ENCODE results near the gene MAPK8.

The MAPK8 gene

GRCh38 chr10:48430402-48430993, 124.0 kb downstream of the MAPK8 start:
- no peak overlapping the region for H3K4me2 ChIP-seq
- TF ChIP-seq CTCF (conservative IDR thresholded peaks at IDR 0.05; ENCODE audit: low read depth, low read length), result no peak
- no peak overlapping the region for H2AFZ ChIP-seq (ENCODE audit: low read depth)
- no peak overlapping the region for H3K27ac ChIP-seq
- H3K79me2 ChIP-seq (ENCODE audit: insufficient read depth, low read depth), result no peaks in the 10 kb centered on the region
- H3K27me3 ChIP-seq (ENCODE audit: insufficient read depth, low read depth), result no peaks in the 10 kb centered on the region
- H3K4me1 ChIP-seq (ENCODE audit: low read depth, poor library complexity, severe bottlenecking), result no peaks in the 10 kb centered on the region
- H3K9ac ChIP-seq, result no peak overlapping the region
- no peaks in the 10 kb centered on the region for H4K20me1 ChIP-seq (ENCODE audit: insufficient read depth)
- H3K36me3 ChIP-seq (ENCODE audit: insufficient read depth), result no peaks in the 10 kb centered on the region
- H3K4me3 ChIP-seq (IDR thresholded peaks at IDR 0.05; ENCODE audit: insufficient read depth, low read depth, low read length), result no peak overlapping the region

GRCh38 chr10:48431871-48432270, 125.4 kb downstream of the MAPK8 start:
- Histone ChIP-seq H3K9ac (no peak overlapping the region), H3K27ac (no peak overlapping the region), H3K79me2 (ENCODE audit: insufficient read depth, low read depth) (no peaks in the 10 kb centered on the region), H3K4me2 (no peak overlapping the region), H3K27me3 (ENCODE audit: insufficient read depth, low read depth) (no peaks in the 10 kb centered on the region), H3K4me1 (ENCODE audit: low read depth, poor library complexity, severe bottlenecking) (no peaks in the 10 kb centered on the region), H2AFZ (ENCODE audit: low read depth) (no peak overlapping the region), H3K36me3 (ENCODE audit: insufficient read depth) (no peaks in the 10 kb centered on the region), H4K20me1 (ENCODE audit: insufficient read depth) (no peaks in the 10 kb centered on the region), H3K4me3 (IDR thresholded peaks at IDR 0.05; ENCODE audit: insufficient read depth, low read depth, low read length) (no peak overlapping the region)
- TF ChIP-seq CTCF (conservative IDR thresholded peaks at IDR 0.05; ENCODE audit: low read depth, low read length), result no peak

GRCh38 chr10:48437546-48437945, 131.1 kb downstream of the MAPK8 start:
- Histone ChIP-seq H2AFZ (ENCODE audit: low read depth) (no peak overlapping the region), H3K4me2 (no peak overlapping the region), H3K4me1 (ENCODE audit: low read depth, poor library complexity, severe bottlenecking) (no peaks in the 10 kb centered on the region), H3K27me3 (ENCODE audit: insufficient read depth, low read depth) (no peaks in the 10 kb centered on the region), H3K4me3 (IDR thresholded peaks at IDR 0.05; ENCODE audit: insufficient read depth, low read depth, low read length) (no peak overlapping the region), H3K79me2 (ENCODE audit: insufficient read depth, low read depth) (no peaks in the 10 kb centered on the region), H4K20me1 (ENCODE audit: insufficient read depth) (no peaks in the 10 kb centered on the region), H3K9ac (no peak overlapping the region), H3K27ac (no peak overlapping the region), H3K36me3 (ENCODE audit: insufficient read depth) (no peaks in the 10 kb centered on the region)
- TF ChIP-seq CTCF (conservative IDR thresholded peaks at IDR 0.05; ENCODE audit: low read depth, low read length), result no peak

GRCh38 chr10:48439031-48439430, 132.6 kb downstream of the MAPK8 start:
- Histone ChIP-seq H3K4me2 (no peak overlapping the region), H4K20me1 (ENCODE audit: insufficient read depth) (no peaks in the 10 kb centered on the region), H3K27ac (no peak overlapping the region), H2AFZ (ENCODE audit: low read depth) (no peak overlapping the region), H3K79me2 (ENCODE audit: insufficient read depth, low read depth) (no peaks in the 10 kb centered on the region), H3K36me3 (ENCODE audit: insufficient read depth) (no peaks in the 10 kb centered on the region), H3K27me3 (ENCODE audit: insufficient read depth, low read depth) (no peaks in the 10 kb centered on the region), H3K4me3 (IDR thresholded peaks at IDR 0.05; ENCODE audit: insufficient read depth, low read depth, low read length) (no peak overlapping the region), H3K9ac (no peak overlapping the region), H3K4me1 (ENCODE audit: low read depth, poor library complexity, severe bottlenecking) (no peaks in the 10 kb centered on the region)
- TF ChIP-seq CTCF (conservative IDR thresholded peaks at IDR 0.05; ENCODE audit: low read depth, low read length), result no peak

Data from KMS-11 (cell line).